Cardiac muscle cell (in vitro differentiated cells and primary cell): ENCODE measurements around the gene PARVB. TPM values are rescaled to one million over a fixed set of nuclear protein-coding genes. Genes with fewer than 3 reads are reported as not detected.

Source experiments
- DNase-seq, 2 donors: peaks; one replicate each; pipeline versions ENCODE4 v3.0.0 to v3.0.0-alpha.2; 2010 to 2017; ENCODE audit warnings: low read depth in 1 of 2, low spot score in 1 of 2
- H3K27ac ChIP-seq: fragments of 200-600 bp; sonication (generic); 2 replicates; pipeline ENCODE4 v1.5.1; 2016
- H3K27me3 ChIP-seq: fragments of 200-600 bp; sonication (generic); 2 replicates; pipeline ENCODE4 v1.6.0; 2016; ENCODE audit warnings: control low read depth
- H3K36me3 ChIP-seq: fragments of 200-600 bp; sonication (generic); 2 replicates; pipeline ENCODE4 v1.5.1; 2016; ENCODE audit warnings: control low read depth
- H3K4me1 ChIP-seq: fragments of 200-600 bp; sonication (generic); 2 replicates; pipeline ENCODE4 v1.8.1; 2017; ENCODE audit warnings: low read depth, mild to moderate bottlenecking, mixed run types
- H3K4me3 ChIP-seq: fragments of 200-600 bp; sonication (generic); 2 replicates; pipeline ENCODE4 v1.5.1; 2016; ENCODE audit warnings: mild to moderate bottlenecking
- H3K9me3 ChIP-seq: fragments of 200-600 bp; sonication (generic); 2 replicates; pipeline ENCODE4 v1.5.1; 2017; ENCODE audit warnings: low read depth, mild to moderate bottlenecking, control low read depth
- CTCF ChIP-seq: IDR thresholded peaks from 2 replicates; pipeline ENCODE4 v1.5.1; 2012; ENCODE audit warnings: low read depth, mild to moderate bottlenecking, low read length
- polyA plus RNA-seq: library from polyadenylated mRNA; unstranded; fragments of >200 nt; fragmentation: Nextera tagmentation; extraction: Ambion mirVana; gene quantifications from 2 replicates; pipeline ENCODE4 v1.2.1, GENCODE V29; 2016
- total RNA-seq: library from RNA; depleted of rRNA; stranded (reverse); fragments of >200 nt; gene quantifications from 2 replicates; pipeline ENCODE4 v1.2.3, GENCODE V29; 2016

Gene PARVB
- total and polyA plus RNA-seq, 2 experiments from 2014 or later, result 30.6 to 46.0 TPM

- no peaks in the 10 kb centered on the region for H3K27me3 ChIP-seq
- no peaks in the 10 kb centered on the region for H3K9me3 ChIP-seq
- no peak overlapping the region for H3K27ac ChIP-seq
- peak in 1 of 2 donors; percentile 55 for DNase-seq
- no peaks in the 10 kb centered on the region for H3K36me3 ChIP-seq
- no peak overlapping the region for H3K4me3 ChIP-seq
- no peaks in the 10 kb centered on the region for H3K4me1 ChIP-seq
- no peak for TF ChIP-seq CTCF
Measured at GRCh38 chr22:44057401-44057987, 33.4 kb downstream of the PARVB start.

- H3K27me3 ChIP-seq, result no peaks in the 10 kb centered on the region
- H3K4me1 ChIP-seq, result peaks cover 3% of the 10 kb centered on the region
- no peak overlapping the region for H3K27ac ChIP-seq
- TF ChIP-seq CTCF, result no peak
- no peak overlapping the region for H3K4me3 ChIP-seq
- DNase-seq, result no peak
- no peaks in the 10 kb centered on the region for H3K9me3 ChIP-seq
- H3K36me3 ChIP-seq, result no peaks in the 10 kb centered on the region
Measured at GRCh38 chr22:44063462-44064371, 39.6 kb downstream of the PARVB start.

- Histone ChIP-seq H3K27me3 (no peaks in the 10 kb centered on the region), H3K27ac (no peak overlapping the region), H3K4me1 (peaks cover 3% of the 10 kb centered on the region), H3K36me3 (no peaks in the 10 kb centered on the region), H3K4me3 (no peak overlapping the region), H3K9me3 (no peaks in the 10 kb centered on the region)
- no peak for TF ChIP-seq CTCF
- DNase-seq, result no peak
Measured at GRCh38 chr22:44067033-44067432, 42.9 kb downstream of the PARVB start.

- H3K9me3 ChIP-seq, result no peaks in the 10 kb centered on the region
- TF ChIP-seq CTCF, result no peak
- no peak overlapping the region for H3K4me3 ChIP-seq
- no peaks in the 10 kb centered on the region for H3K27me3 ChIP-seq
- H3K36me3 ChIP-seq, result no peaks in the 10 kb centered on the region
- DNase-seq, result no peak
- H3K27ac ChIP-seq, result no peak overlapping the region
- H3K4me1 ChIP-seq, result peaks cover 3% of the 10 kb centered on the region
Measured at GRCh38 chr22:44067901-44068300, 43.8 kb downstream of the PARVB start.

GRCh38 chr22:44068422-44069191 is 44.5 kb downstream of the PARVB start:
- Histone ChIP-seq H3K9me3 (no peaks in the 10 kb centered on the region), H3K36me3 (no peaks in the 10 kb centered on the region), H3K4me3 (no peak overlapping the region), H3K27ac (no peak overlapping the region), H3K27me3 (no peaks in the 10 kb centered on the region), H3K4me1 (peaks cover 3% of the 10 kb centered on the region)
- TF ChIP-seq CTCF, result no peak
- DNase-seq, result no peak
